Stimulated activated CD8-positive, alpha-beta memory T cell treated with anti-CD3 and anti-CD28 coated beads, Interleukin-12 subunit alpha, Interleukin-12 subunit beta, amount 100 ng/mL, for 4 hours (primary cell): ENCODE results near the gene DIP2C.

Experiments used
- DNase-seq: peaks from one replicate; pipeline ENCODE4 v3.0.0-alpha.2; 2020; ENCODE audit warnings: low read depth

Gene DIP2C

DNA sequence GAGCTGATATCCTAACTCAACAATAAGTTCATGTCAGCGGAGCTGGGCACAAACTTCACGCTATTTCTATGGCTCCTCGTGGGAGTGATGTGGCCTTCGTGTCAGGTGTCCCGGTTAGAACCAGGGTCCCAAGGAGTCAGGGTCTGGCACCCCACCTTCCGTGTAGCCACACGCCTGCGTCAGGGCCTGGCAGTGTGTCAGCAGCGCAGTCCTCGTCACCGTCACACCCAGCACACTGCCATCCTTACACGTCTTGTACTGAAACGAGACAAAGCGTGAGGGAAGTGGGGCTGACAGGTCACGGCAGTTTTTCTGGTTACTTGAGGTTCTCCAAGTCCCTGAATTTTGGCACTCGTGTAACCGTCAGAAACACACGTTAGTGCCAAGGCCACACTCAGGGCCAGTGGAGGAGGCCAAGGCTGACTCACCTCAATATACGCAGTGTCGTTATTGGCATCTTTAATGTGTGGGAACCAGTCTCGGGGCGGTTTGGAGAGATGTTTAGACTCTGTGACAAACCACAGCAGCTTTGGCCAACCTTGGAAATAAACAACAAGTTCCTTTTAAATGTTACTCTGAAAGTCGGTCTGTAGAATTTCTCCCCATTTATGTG, 299.5 kb downstream of the DIP2C start:
- no peak for DNase-seq

- no peak for DNase-seq
Measured at GRCh38 chr10:389261-389790, 300.1 kb downstream of the DIP2C start.

DNA sequence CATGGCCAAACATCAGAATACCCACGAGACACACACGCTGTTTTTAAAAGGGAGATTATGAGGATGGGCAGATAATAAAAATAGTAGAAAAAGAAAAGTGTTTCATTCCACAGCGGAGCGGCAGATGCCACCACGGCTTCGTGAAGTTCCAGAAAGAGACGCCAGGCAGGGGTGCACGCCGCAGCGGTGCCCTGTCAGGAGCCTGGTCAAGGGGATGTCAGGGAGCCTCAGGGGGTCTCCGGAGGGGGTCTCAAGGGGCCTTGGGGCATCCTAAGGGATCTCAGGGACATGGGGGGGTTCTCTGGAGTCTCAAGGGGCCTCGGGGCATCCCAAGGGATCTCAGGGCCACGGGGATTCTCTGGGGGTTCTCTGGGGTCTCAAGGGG, 300.8 kb downstream of the DIP2C start:
- DNase-seq, result no peak

DNA sequence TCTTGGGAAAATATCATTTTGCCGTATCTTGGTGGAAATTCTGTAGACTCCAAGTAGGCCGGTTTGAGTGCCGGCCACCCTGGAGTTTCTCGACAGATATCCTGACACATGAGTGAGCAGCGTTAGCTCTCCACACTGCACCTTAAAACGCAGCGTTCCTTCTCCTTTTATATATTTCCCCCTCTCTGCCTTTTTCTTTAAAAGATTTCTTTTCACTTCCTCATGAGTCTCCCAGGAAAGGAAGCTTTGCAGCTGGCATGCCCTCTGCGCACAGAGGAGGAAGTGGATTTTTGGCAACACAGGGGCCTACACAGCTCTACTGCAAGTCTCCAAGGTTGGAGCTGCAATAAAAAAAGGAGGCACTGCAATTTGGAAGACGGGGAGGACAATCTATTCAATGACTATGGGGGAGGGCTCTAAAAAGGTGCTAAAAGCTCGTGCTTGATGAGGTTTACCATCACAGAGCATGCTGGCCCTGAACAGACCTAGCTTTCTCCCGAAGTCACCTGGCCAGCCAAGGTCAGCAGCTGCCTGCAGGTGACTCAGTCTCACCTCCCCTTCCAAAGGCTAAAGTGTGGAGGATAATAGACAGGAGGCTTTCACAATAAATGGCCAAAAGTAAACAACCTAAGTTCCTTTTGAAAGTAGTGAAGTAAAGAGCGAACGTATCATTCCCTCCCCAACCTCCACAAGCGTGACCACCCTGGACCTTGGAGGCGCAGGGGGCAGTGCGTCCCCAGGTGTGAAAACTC, 301.4 kb downstream of the DIP2C start:
- no peak for DNase-seq

- no peak for DNase-seq
Measured at GRCh38 chr10:387593-387891, 301.9 kb downstream of the DIP2C start.

DNA sequence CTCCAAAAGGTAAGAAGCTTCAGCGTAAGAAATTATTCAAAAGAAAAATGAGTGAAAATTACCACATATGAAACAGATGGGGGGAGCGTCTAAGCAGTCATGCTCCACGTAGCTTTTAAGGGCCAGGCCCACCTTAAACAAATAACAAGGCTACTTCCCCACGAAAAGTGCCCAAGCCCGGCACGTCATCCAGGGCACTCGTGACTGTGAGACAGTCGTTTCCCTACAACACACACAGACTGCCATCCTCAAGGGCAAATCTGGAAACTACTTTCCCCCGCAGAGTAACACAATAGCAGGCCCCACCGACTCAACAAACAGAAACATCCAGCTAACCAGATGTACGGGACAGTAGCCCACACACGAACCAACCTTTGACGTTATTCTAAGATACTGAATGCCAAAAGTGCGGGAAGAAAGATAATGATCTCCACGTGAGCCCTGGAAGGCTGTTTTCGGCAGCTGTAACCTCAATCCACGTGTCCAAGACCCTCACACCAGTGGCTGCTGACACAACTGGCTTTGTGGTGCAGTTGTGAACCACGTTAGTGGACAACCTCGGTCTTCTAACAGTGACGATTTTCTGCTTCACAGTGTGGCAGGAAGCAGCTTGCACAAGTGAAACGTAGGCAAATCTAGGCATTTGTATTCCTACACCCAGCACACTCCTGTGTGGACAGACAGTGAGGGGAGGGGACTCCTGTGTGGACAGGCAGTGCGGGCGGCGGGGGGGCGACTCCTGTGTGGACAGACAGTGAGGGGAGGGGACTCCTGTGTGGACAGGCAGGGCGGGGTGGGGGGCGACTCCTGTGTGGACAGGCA, 302.5 kb downstream of the DIP2C start:
- no peak for DNase-seq

DNA sequence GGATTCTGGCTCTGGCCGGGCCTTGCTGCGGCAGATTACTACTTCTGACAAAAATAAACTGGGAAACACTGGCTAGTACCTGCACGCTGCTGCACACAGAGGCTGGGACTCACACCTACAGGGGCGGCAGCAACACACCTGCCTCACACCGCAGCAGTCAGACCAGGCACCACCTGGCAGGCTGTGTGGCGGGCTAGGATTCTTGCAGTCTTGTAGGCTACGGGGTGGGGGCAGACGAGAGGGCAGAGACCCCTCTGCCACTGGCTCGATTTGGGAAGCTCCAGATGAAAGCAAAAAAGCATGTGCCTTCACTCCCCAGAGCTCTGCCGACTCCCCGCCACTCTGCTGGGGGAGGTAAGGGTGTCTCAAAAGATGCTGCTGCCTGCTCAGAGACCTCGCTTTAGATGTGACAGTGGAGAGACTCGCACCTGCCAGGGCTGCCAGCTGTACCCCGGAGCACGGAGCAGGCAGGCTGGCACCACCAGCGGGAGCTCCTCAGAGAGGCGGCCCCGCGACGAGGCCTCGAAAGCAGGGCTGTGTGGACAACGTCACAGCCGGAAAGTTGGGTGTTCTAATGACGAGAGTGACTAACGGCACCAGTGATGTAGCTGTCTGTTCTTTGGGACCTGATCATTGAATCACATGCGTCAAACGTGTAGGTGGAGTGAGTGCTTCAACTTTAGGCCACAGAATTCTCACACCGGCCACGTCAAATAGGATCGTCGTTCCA, 303.7 kb downstream of the DIP2C start:
- DNase-seq, result no peak

DNA sequence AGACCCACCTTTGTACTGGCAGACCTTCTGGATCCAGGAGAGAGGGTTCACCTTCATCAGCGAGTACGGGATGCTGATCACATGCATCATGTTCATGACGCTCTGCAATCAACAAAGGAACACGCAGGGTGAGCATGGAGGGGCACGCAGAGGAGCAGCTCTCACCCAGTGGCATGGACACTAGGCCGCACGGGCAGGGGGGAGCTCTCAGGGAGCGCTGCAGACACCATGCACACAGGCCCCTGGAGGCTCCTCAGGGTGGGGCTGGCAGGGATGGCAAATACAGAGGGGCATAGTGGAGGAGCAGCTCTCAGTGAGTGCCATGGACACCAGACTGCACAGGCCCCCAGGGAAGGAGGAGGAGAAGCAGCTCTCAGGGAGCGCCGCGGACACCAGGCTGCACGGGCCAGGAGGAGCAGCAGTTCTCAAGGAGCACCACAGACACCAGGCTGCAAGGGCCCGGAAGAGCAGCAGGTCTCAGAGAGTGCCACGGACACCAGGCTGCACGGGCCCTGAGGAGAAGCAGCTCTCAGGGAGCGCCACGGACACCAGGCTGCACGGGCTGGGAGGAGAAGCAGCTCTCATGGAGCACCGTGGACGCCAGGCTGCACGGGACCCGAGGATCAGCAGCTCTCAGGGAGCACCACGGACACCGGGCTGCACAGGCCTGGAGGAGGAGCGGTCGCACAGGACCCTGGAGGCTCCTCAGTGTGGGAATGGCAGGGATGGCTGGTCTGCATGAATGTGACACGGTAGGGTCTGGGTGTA, 304.7 kb downstream of the DIP2C start:
- no peak for DNase-seq

DNA sequence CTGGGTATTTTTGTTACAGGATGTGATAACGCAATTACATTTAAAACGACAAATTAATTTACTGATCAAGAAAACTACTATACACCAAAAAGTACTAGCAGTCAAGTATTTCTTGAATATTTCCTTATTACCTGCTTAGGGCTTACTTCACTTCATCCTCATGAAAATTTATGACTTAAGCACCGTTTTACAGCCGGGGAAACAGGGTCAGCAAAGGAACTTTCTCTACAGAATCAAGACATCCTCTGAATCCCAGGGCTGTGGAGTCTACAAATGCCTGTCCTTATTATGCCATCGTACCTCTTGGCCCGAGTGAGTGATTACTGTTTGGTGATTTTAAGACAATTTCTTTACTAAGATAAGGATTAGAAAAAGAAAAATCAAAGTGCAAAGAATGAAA, 305.9 kb downstream of the DIP2C start:
- DNase-seq, result no peak

GRCh38 chr10:381805-382204, 307.7 kb downstream of the DIP2C start:
- DNase-seq, result no peak

DNA sequence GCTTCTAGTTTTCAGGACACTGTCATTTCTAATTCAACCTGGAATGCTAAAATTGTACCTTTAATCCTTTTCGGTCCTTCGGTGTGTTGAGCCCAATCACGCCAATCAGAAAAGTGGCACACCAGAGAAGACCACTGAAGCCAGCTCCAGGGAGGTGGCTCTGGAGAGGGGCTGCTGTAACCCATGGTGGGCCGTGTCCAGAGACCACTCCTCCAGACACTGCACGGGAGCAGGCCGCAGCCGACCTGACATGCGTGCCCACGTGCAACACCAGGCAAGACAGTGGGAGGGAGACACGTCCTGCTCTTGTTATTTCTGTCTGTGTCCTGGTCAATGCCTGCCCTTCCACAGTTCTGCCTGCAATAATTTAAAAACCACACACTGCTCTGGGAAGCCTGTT, 308.1 kb downstream of the DIP2C start:
- no peak for DNase-seq

GRCh38 chr10:380313-380940, 309.0 kb downstream of the DIP2C start:
- no peak for DNase-seq

DNA sequence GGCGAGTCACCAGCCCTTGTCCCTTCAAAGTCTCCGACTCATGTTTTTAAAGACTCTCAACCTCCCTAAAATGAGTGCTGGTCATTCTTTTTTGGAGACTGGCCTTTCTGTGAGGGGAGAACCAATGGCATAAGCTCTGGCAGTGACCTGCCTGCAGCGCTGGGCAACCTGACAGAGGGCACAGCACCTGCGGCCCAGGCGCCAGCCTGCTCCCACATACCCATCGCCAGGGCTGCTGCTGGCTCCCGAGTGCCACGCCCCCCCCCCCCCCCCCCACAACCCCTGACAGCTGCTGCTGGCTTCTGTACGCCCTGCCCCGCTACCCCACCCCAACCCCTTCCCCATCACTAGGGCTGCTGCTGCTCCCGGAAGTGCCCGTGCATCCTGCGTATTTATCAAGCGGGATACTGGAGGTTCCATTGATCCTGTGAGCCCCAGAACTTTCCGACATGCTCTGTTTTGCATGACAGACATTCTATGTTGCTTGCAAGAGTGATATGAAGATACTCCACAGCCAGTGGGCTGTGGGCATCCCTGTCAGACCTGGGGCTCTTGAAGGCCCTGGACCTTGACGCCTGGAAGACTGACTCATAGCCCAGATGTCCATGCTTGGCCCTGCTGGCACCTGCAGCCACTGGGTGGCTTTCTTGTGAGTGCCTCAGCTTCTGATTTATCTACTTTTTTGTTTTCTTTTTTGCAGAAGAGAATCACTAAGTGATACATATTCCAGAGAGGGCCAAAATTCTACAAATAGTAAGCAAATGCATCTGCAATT, 310.4 kb downstream of the DIP2C start:
- no peak for DNase-seq

DNA sequence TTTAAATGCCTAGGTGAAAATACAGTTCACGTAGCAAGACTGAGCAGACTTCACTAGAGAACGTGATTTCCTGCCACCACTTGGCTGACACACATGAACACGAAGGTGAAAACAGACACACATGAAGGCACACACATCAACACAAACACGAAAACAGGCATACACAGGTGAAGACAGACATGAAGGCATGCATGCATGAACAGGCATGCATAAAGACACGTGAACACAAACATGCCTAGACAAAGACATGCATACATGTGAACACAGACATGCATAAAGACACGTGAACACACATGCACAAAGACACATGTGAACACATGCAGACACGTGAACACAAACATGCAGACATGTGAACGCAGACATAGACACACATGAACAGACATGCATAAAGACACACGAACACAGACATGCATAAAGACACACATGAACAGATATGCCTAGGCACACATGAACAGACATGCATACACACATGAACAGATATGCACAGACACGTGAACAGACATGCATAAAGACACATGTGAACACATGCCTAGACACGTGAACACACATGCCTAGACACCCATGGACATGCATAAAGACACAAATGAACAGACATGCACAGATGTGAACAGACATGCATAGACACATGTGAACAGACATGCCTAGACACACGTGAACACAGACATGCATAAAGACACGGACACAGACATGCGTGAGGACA, 311.1 kb downstream of the DIP2C start:
- no peak for DNase-seq

DNA sequence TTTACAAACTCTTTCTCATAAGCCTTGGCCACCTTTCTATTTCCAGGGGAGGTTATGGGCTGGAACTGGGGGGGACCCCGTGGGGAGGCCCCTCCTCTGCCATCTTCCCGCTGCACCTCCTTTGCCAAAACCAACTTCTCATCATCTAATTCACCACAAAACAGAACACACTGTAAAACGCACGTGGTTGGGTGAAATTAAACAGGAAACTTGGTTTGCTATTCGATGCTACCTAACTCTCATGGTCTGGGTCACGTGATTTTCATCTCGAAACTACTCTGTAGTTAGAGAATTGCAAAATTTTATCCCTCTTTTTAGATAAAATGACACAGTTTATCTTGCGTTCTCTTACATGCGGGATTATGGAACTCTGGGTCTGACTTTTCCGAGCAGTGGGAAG, 312.2 kb downstream of the DIP2C start:
- DNase-seq, result no peak

DNA sequence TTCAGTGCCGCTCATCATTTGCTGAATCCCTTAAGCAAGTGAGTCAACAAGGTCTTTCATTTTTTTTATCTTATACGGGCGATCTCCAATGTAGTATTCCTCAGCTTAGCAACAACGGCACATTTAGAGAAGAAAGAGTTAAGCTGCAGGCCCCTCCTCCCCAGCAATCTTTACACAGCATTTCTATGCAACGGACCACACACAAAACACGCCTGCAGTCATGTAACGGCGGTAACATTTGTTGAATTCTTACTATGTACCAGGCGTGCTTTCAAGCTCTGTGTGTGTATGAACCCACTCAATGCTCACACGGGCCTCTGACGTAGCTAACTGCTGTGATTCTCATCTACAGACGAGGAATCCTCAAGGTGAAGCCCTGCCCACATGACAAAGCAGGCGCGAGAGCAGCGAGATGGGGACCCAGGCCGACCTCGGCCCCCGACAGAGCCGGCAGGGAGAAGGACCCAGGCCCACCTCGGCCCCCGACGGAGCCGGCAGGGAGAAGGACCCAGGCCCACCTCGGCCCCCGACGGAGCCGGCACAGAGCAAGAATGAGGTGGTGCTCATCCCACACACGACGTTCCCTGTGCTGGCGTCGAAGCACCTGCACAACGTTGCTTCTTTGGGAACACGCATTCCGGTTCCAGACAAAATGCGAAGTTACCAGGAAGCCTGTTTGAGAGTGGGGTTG, 313.5 kb downstream of the DIP2C start:
- no peak for DNase-seq

DNA sequence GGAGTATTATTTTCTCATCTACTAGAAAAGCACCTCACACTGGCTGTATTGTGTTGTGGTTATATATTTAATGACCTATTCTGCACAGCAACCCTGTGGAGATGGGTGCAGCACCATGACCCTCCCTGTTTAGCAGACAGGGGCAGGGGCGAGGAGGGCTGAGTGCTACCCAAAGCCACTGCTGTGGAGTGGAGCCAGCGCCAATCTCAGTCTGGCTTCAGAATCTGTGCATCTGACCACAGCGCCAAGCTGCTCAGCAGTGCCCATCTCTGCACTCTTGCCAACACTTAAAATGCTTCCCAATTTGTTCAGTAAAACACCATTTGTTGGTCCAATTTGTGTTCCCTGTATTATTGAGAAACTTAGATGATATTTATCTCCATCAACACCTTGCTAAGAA, 315.1 kb downstream of the DIP2C start:
- no peak for DNase-seq

DNA sequence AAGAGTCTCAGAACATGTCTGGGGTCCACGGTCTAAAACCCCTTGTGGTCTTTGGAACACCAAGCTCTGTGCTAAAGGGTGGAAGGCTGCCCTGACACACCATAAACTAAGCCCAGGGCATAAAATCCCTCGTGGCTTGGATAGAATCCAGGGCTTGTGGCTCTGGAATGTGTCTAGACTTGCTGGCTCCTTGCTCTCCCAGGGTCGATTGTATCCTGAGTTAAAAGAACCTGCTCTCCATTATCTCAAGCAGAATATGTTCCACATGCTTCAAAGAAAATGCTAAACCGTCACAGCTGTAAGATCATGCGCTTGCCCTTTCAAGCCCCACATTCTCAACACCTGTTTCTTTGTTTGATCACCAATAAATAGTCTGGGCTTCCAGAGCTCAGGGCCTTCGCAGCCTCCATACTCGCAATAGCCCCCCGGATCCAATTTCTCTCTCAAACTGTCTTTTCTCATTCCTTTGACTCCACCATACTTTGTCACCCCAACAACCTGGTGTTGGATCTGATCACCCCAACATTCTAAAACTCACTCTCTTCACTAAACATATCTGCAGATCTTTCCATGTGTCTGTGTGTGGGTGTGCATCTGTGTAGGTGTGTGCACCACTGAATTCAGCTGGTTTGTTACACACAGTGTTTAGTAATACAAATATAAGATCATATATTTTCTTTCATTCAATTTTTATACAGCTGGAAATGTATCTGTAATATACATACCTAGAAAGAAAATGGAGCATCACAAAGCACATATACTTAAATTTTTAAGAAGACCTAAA, 315.8 kb downstream of the DIP2C start:
- no peak for DNase-seq
